OCI-LY7 (cell line): ENCODE data around the gene PTPN14. TPM values are rescaled to one million over a fixed set of nuclear protein-coding genes. Genes with fewer than 3 reads are reported as not detected.

Experiments used
- BruUV-seq: library from RNA; stranded (reverse); fragments of 400-500 nt; replicated peaks from 2 replicates; lab custom pipeline; 2021; lab: Mats Ljungman, UMichigan
- CTCF ChIA-PET: fragments of 300-600 bp; sonication (Branson Sonifier 250); formaldehyde crosslinking; loops from one replicate; lab custom pipeline; 2022; ENCODE audit warnings: antibody characterized with exemption; ENCODE audit not compliant: unreplicated experiment; lab: Charles Lee
- POLR2A ChIA-PET: fragments of 300-600 bp; sonication (Branson Sonifier 250); formaldehyde crosslinking; loops from one replicate; lab custom pipeline; 2022; ENCODE audit warnings: antibody characterized with exemption; lab: Charles Lee
- DNase-seq: peaks from one replicate; pipeline ENCODE4 v3.0.0-alpha.2; 2015; ENCODE audit warnings: low spot score
- H2AFZ ChIP-seq: fragments of 200-600 bp; sonication (generic), shearing (Covaris generic); 2 replicates; pipeline ENCODE4 v1.6.1; 2014; ENCODE audit warnings: mild to moderate bottlenecking, antibody characterized with exemption, low read length, moderate library complexity
- H3K27ac ChIP-seq: fragments of 200-600 bp; sonication (generic); 2 replicates; pipeline ENCODE4 v1.5.1; 2014; ENCODE audit warnings: mixed run types, low read depth, mild to moderate bottlenecking, moderate library complexity, low read length, inconsistent platforms; ENCODE audit not compliant: poor library complexity, severe bottlenecking
- H3K36me3 ChIP-seq: fragments of 200-600 bp; sonication (generic); 2 replicates; pipeline ENCODE4 v1.6.1; 2014; ENCODE audit warnings: mild to moderate bottlenecking, antibody characterized with exemption, low read length, moderate library complexity, mixed read lengths; ENCODE audit not compliant: insufficient read depth
- H3K4me1 ChIP-seq: fragments of 200-600 bp; sonication (generic); 2 replicates; pipeline ENCODE4 v1.5.1; 2014; ENCODE audit warnings: mild to moderate bottlenecking, low read length; ENCODE audit not compliant: insufficient read depth, poor library complexity, severe bottlenecking
- H3K4me2 ChIP-seq: fragments of 200-600 bp; sonication (generic); 2 replicates; pipeline ENCODE4 v1.6.1; 2014; ENCODE audit warnings: mild to moderate bottlenecking, low read length
- H3K4me3 ChIP-seq: fragments of 200-600 bp; sonication (generic); 2 replicates; pipeline ENCODE4 v1.5.1; 2014; ENCODE audit warnings: mild to moderate bottlenecking, low read depth, low read length; ENCODE audit not compliant: poor library complexity, severe bottlenecking
- H3K79me2 ChIP-seq: fragments of 200-600 bp; sonication (generic); 2 replicates; pipeline ENCODE4 v1.6.1; 2016; ENCODE audit warnings: low read depth, mild to moderate bottlenecking, low read length, moderate library complexity, mixed read lengths; ENCODE audit not compliant: insufficient read depth
- H3K9me2 ChIP-seq: fragments of 200-600 bp; sonication (generic); 2 replicates; pipeline ENCODE4 v1.6.1; 2016; ENCODE audit warnings: mild to moderate bottlenecking, low read length, mixed read lengths; ENCODE audit not compliant: insufficient read depth
- H3K9me3 ChIP-seq: fragments of 200-600 bp; sonication (generic); 2 replicates; pipeline ENCODE4 v1.6.1; 2014; ENCODE audit warnings: mild to moderate bottlenecking, mixed run types, low read length, mixed read lengths
- H4K20me1 ChIP-seq: fragments of 200-600 bp; sonication (generic); 2 replicates; pipeline ENCODE4 v1.6.1; 2014; ENCODE audit warnings: mild to moderate bottlenecking, antibody characterized with exemption, low read length, moderate library complexity, mixed read lengths; ENCODE audit not compliant: insufficient read depth
- CTCF ChIP-seq: fragments of 200-600 bp; sonication (generic); conservative IDR thresholded peaks from 2 replicates; pipeline ENCODE4 v1.5.1; 2014; ENCODE audit warnings: mild to moderate bottlenecking, antibody characterized with exemption, low read length, moderate library complexity, mixed read lengths
- EZH2phosphoT487 ChIP-seq: fragments of 200-600 bp; sonication (generic); IDR thresholded peaks from 2 replicates; pipeline ENCODE4 v1.6.1; 2018; ENCODE audit warnings: low read depth, borderline replicate concordance, mild to moderate bottlenecking, mixed run types, antibody characterized with exemption, low read length, moderate library complexity, mixed read lengths
- intact Hi-C: fragments of 100-400 bp; cut with micrococcal nuclease; formaldehyde crosslinking; loops from one replicate; pipeline ENCODE4 v1.10.0; 2022; ENCODE audit not compliant: unreplicated experiment
- total RNA-seq, 2 experiments: library from RNA; depleted of rRNA in 1 of 2; stranded (reverse); fragments of >200 nt in 1 of 2; shearing (Covaris generic) in 1 of 2; gene quantifications; 2 replicates each; pipeline ENCODE4 v1.2.3, GENCODE V29; 2014 to 2022

Gene PTPN14
- total RNA-seq, 2 experiments from 2014 or later = not detected

GRCh38 chr1:214440219-214440965 is 111.0 kb downstream of the PTPN14 start:
- no peak for TF ChIP-seq CTCF
- no peak for TF ChIP-seq EZH2phosphoT487
- no peak overlapping the region for H2AFZ ChIP-seq
- no peaks in the 10 kb centered on the region for H3K9me3 ChIP-seq
- H3K9me2 ChIP-seq = no peaks in the 10 kb centered on the region
- no TSS peak for BruUV-seq
- POLR2A ChIA-PET = interaction anchor here (0.6 kb wide), 1 partner anchor 41 kb away, joined by 7 read pairs; no protein-coding TSS in a partner anchor
- CTCF ChIA-PET = no interaction called here
- H3K36me3 ChIP-seq = no peaks in the 10 kb centered on the region
- no peak for DNase-seq
- intact Hi-C loops = no loop called here
- no peak overlapping the region for H3K4me3 ChIP-seq
- H3K4me2 ChIP-seq = no peak overlapping the region
- H4K20me1 ChIP-seq = no peaks in the 10 kb centered on the region
- no peaks in the 10 kb centered on the region for H3K79me2 ChIP-seq
- H3K27ac ChIP-seq = no peak overlapping the region
- no peaks in the 10 kb centered on the region for H3K4me1 ChIP-seq

GRCh38 chr1:214439352-214440119 is 111.9 kb downstream of the PTPN14 start:
- TF ChIP-seq EZH2phosphoT487 (no peak), CTCF (no peak)
- Histone ChIP-seq H3K4me2 (peak overlapping the region; percentile 7; the same call in 1 of the 2 replicates), H4K20me1 (no peaks in the 10 kb centered on the region), H2AFZ (no peak overlapping the region), H3K9me2 (no peaks in the 10 kb centered on the region), H3K9me3 (no peaks in the 10 kb centered on the region), H3K27ac (no peak overlapping the region), H3K79me2 (no peaks in the 10 kb centered on the region), H3K4me1 (no peaks in the 10 kb centered on the region), H3K4me3 (no peak overlapping the region), H3K36me3 (no peaks in the 10 kb centered on the region)
- ChIA-PET POLR2A (interaction anchor here (1.0 to 1.1 kb wide), 2 partner anchors 12 to 17 kb away, joined by 3 to 4 read pairs; no protein-coding TSS in a partner anchor), CTCF (no interaction called here)
- no TSS peak for BruUV-seq
- no peak for DNase-seq
- intact Hi-C loops = no loop called here
